K562 (cell line): ENCODE data around the gene ZC3H18. TPM values are rescaled to one million over a fixed set of nuclear protein-coding genes. Genes with fewer than 3 reads are reported as not detected.
A peak's percentile ranks its signal among the peaks of the same experiment; 100 is the strongest.

Experiments
- ATAC-seq: fragments of 200-7000 bp; cut with Tn5 transposase; 3 replicates; pipeline ENCODE4 v1.9.1; 2020; ENCODE audit warnings: moderate library complexity
- BruUV-seq: library from RNA; stranded (reverse); fragments of 400-500 nt; replicated peaks from 2 replicates; lab custom pipeline; 2021; lab: Mats Ljungman, UMichigan
- CTCF ChIA-PET: fragments of 300-600 bp; formaldehyde crosslinking; extraction: SDS; loops from one replicate; lab custom pipeline; 2021; ENCODE audit warnings: low intra/inter-chr PET ratio; lab: Yijun Ruan, JAX
- POLR2A ChIA-PET: fragments of 300-600, 350-650 bp; sonication (Branson Sonifier 250); formaldehyde crosslinking; extraction: SDS; loops from one replicate; lab custom pipeline; 2021; ENCODE audit warnings: antibody characterized with exemption, inconsistent platforms; lab: Yijun Ruan, JAX
- DNase-seq, 4 experiments: peaks; one replicate each; pipeline versions ENCODE4 v3.0.0 to v3.0.0-alpha.2; 2011 to 2018; ENCODE audit warnings: low spot score in 3 of 4, mixed read lengths in 3 of 4; ENCODE audit errors: extremely low read depth in 1 of 4
- FAIRE-seq: peaks from 2 replicates; lab custom pipeline; 2011; peaks lifted over from hg19 to GRCh38; lab: Jason Lieb, UNC
- H2AFZ ChIP-seq: 2 replicates; pipeline ENCODE4 v1.6.0; 2011; ENCODE audit warnings: low read depth, low read length, control low read depth, inconsistent platforms
- H3K27ac ChIP-seq: fragments of 200-600 bp; 3 replicates; pipeline ENCODE4 v1.8.0; 2011; ENCODE audit warnings: low read depth, mild to moderate bottlenecking, control low read depth, inconsistent platforms, low read length, moderate library complexity, mixed read lengths; ENCODE audit errors: extremely low read depth
- H3K27me3 ChIP-seq, 2 experiments: fragments of 300-600 bp in 1 of 2; 2 replicates in 1 of 2; 3 replicates in 1 of 2; pipeline versions ENCODE4 v1.6.0 to v1.8.0; 2011; ENCODE audit warnings: inconsistent platforms in 2 of 2, low read length in 2 of 2, mild to moderate bottlenecking in 1 of 2, mixed read lengths in 1 of 2, moderate library complexity in 1 of 2; ENCODE audit not compliant: control insufficient read depth in 2 of 2, insufficient read depth in 2 of 2
- H3K36me3 ChIP-seq: fragments of 300-600 bp; 3 replicates; pipeline ENCODE4 v1.8.0; 2011; ENCODE audit warnings: mild to moderate bottlenecking, low read length, inconsistent platforms; ENCODE audit not compliant: control insufficient read depth, insufficient read depth
- H3K4me1 ChIP-seq, 2 experiments: fragments of 200-600 bp in 1 of 2; replicated peaks in 1 of 2; 2 replicates in 1 of 2; 3 replicates in 1 of 2; pipeline versions ENCODE4 v1.5.1 to v1.8.0; 2011; ENCODE audit warnings: inconsistent platforms in 2 of 2, low read length in 2 of 2, mild to moderate bottlenecking in 1 of 2, mixed read lengths in 1 of 2, moderate library complexity in 1 of 2; ENCODE audit not compliant: control insufficient read depth in 2 of 2, insufficient read depth in 2 of 2
- H3K4me2 ChIP-seq: 2 replicates; pipeline ENCODE4 v1.6.1; 2011; ENCODE audit warnings: low read length, control low read depth, inconsistent platforms, mixed read lengths; ENCODE audit not compliant: insufficient read depth
- H3K4me3 ChIP-seq: fragments of 200-600 bp; sonication (generic), shearing (Covaris generic); 2 replicates; pipeline ENCODE4 v1.5.1; 2016; ENCODE audit warnings: control low read depth, inconsistent platforms
- H3K79me2 ChIP-seq: fragments of 200-600 bp; 3 replicates; pipeline ENCODE4 v1.8.0; 2011; ENCODE audit warnings: low read length, inconsistent platforms; ENCODE audit not compliant: control insufficient read depth, insufficient read depth
- H3K9ac ChIP-seq, 2 experiments: 2 replicates each; pipeline versions ENCODE4 v1.6.0 to v1.6.1; 2011; ENCODE audit warnings: low read depth in 2 of 2, low read length in 2 of 2, control low read depth in 1 of 2, inconsistent platforms in 1 of 2, mild to moderate bottlenecking in 1 of 2, mixed read lengths in 1 of 2; ENCODE audit not compliant: insufficient read depth in 1 of 2
- H3K9me1 ChIP-seq: one replicate; pipeline ENCODE4 v1.6.0; 2011; ENCODE audit warnings: inconsistent platforms, mild to moderate bottlenecking, low read length, moderate library complexity; ENCODE audit not compliant: control insufficient read depth, insufficient read depth
- H3K9me3 ChIP-seq: replicated peaks from 2 replicates; pipeline ENCODE4 v1.5.1; 2011; ENCODE audit warnings: low read depth, low read length, inconsistent platforms; ENCODE audit not compliant: control insufficient read depth, insufficient read depth
- H4K20me1 ChIP-seq: replicated peaks from 2 replicates; pipeline ENCODE4 v1.6.1; 2011; ENCODE audit warnings: low read length, inconsistent platforms, mixed read lengths; ENCODE audit not compliant: control insufficient read depth, insufficient read depth
- ARNT ChIP-seq, 2 experiments: fragments of 450-650 bp; IDR thresholded peaks; 2 replicates each; pipeline ENCODE4 v1.6.1; 2016; ENCODE audit warnings: mild to moderate bottlenecking in 1 of 2
- E2F4 ChIP-seq: sonication (generic); formaldehyde crosslinking; IDR thresholded peaks from 2 replicates; pipeline ENCODE4 v1.8.0; 2022; ENCODE audit warnings: mild to moderate bottlenecking, low read depth, missing genetic modification reagents
- E2F6 ChIP-seq, 2 experiments: IDR thresholded peaks; 2 replicates each; pipeline ENCODE4 v1.6.1; 2011; ENCODE audit warnings: borderline replicate concordance in 1 of 2, control low read depth in 1 of 2, low read depth in 1 of 2, low read length in 1 of 2, mild to moderate bottlenecking in 1 of 2, mixed read lengths in 1 of 2, moderate library complexity in 1 of 2; ENCODE audit not compliant: insufficient read depth in 1 of 2, insufficient read length in 1 of 2, poor library complexity in 1 of 2, severe bottlenecking in 1 of 2; ENCODE audit errors: extremely low read depth in 1 of 2
- GABPB1 ChIP-seq: sonication (generic); formaldehyde crosslinking; IDR thresholded peaks from 2 replicates; pipeline ENCODE4 v1.8.0; 2022; ENCODE audit warnings: mild to moderate bottlenecking, missing genetic modification reagents
- GTF2F1 ChIP-seq: IDR thresholded peaks from 2 replicates; pipeline ENCODE4 v1.6.1; 2011; ENCODE audit warnings: low read depth, low read length, improper control_type of control experiment
- JUN ChIP-seq, 2 experiments: sonication (generic) in 1 of 2; formaldehyde crosslinking in 1 of 2; IDR thresholded peaks; 2 replicates each; pipeline versions ENCODE4 v1.6.1 to v1.8.0; 2012 to 2022; ENCODE audit warnings: borderline replicate concordance in 2 of 2, mild to moderate bottlenecking in 2 of 2, improper control_type of control experiment in 1 of 2, low read depth in 1 of 2, low read length in 1 of 2, missing genetic modification reagents in 1 of 2
- MNT ChIP-seq, 2 experiments: fragments of 450-650 bp; conservative IDR thresholded peaks; 2 replicates each; pipeline ENCODE4 v1.6.1; 2017; ENCODE audit warnings: mild to moderate bottlenecking in 2 of 2, moderate library complexity in 2 of 2
- POLR2AphosphoS5 ChIP-seq: IDR thresholded peaks from 2 replicates; pipeline ENCODE4 v1.6.1; 2011; ENCODE audit warnings: mild to moderate bottlenecking, low read depth, low read length, moderate library complexity; ENCODE audit not compliant: control insufficient read depth, insufficient read depth
- RCOR1 ChIP-seq, 2 experiments: IDR thresholded peaks; 2 replicates each; pipeline ENCODE4 v1.6.1; 2012; ENCODE audit warnings: low read depth in 2 of 2, low read length in 2 of 2, borderline replicate concordance in 1 of 2, improper control_type of control experiment in 1 of 2
- WGBS: fragments of 100-300 bp; shearing (Covaris generic); methylation state at CpG from one replicate; pipeline ENCODE4 v1.1.6; 2016; ENCODE audit warnings: low coverage, mixed read lengths; ENCODE audit not compliant: insufficient coverage; ENCODE audit errors: missing lambda C conversion rate; 5-methylcytosine and 5-hydroxymethylcytosine counted together
- in situ Hi-C: fragments of 300-500 bp; cut with MboI; formaldehyde crosslinking; loops from 4 replicates; pipeline ENCODE4 v1.15.0; 2018; ENCODE audit warnings: inconsistent platforms, mixed read lengths
- intact Hi-C: fragments of 100-400 bp; cut with micrococcal nuclease; formaldehyde crosslinking; loops from 2 replicates; pipeline ENCODE4 v1.14.2; 2022
- polyA plus RNA-seq, 8 experiments: library from polyadenylated mRNA; depleted of rRNA in 4 of 8; stranded (reverse) in 5 of 8; unstranded in 3 of 8; fragments of >200 nt; fragmentation: Nextera tagmentation in 2 of 8; fragmentation: Illumina TruSeq in 1 of 8; extraction: Ambion mirVana in 2 of 8; extraction: Trizol in 1 of 8; gene quantifications; 2 replicates each; pipeline versions ENCODE4 v1.2.1 to v1.2.3, GENCODE V29; 2011 to 2014; ENCODE audit warnings: inconsistent platforms in 1 of 8, missing spikeins in 1 of 8
- total RNA-seq, 7 experiments: library from RNA; depleted of rRNA in 6 of 7; stranded (reverse); fragments of >200 nt in 6 of 7; fragmentation: Illumina TruSeq in 2 of 7; extraction: Trizol in 2 of 7; gene quantifications; 2 replicates each; pipeline versions ENCODE4 v1.2.1 to v1.2.3, GENCODE V29; 2011 to 2021; ENCODE audit warnings: low replicate concordance in 1 of 7
- TF ChIP-seq, protein P1 (sequence below): sonication (generic); formaldehyde crosslinking; IDR thresholded peaks from 2 replicates; pipeline ENCODE4 v1.8.1; 2023; ENCODE audit warnings: mild to moderate bottlenecking, missing genetic modification reagents

ZC3H18 gene
- total and polyA plus RNA-seq, 9 of the 15 experiments (the other 6 are each of a cell fraction or from before 2014, with no cell fraction given) = 1.7 to 88.7 (median 26.9) TPM

- in situ Hi-C loops (no loop called here), intact Hi-C loops (no loop called here)
- H3K27me3 ChIP-seq = peaks cover 2 to 11% of the 10 kb centered on the region in 2 experiments; a peak in 3 of 5 replicates
- peak overlapping the region; percentile 77 for H3K4me2 ChIP-seq
- H3K4me1 ChIP-seq = peaks cover 18 to 71% of the 10 kb centered on the region in 2 experiments
- ATAC-seq (peak; percentile 80), DNase-seq (peak; percentile 85 to 98 (median 94)), FAIRE-seq (no peak)
- POLR2A ChIA-PET = interaction anchor here (0.7 kb wide), 1 partner anchor 175 kb away, joined by 3 read pairs; no protein-coding TSS in a partner anchor
- peaks cover 39% of the 10 kb centered on the region; the same call in 2 of the 3 replicates for H3K36me3 ChIP-seq
- CTCF ChIA-PET = no interaction called here
- no peaks in the 10 kb centered on the region for H3K9me1 ChIP-seq
- H2AFZ ChIP-seq = peak overlapping the region; percentile 86
- no TSS peak for BruUV-seq
- H4K20me1 ChIP-seq = peaks cover 10% of the 10 kb centered on the region; the same call in 1 of the 2 replicates
- H3K79me2 ChIP-seq = no peaks in the 10 kb centered on the region
- peak overlapping the region; percentile 55 to 86; a peak in 3 of 4 replicates for H3K9ac ChIP-seq
- peak overlapping the region; percentile 44 for H3K4me3 ChIP-seq
- H3K27ac ChIP-seq = peak overlapping the region; percentile 43; the same call in 1 of the 3 replicates
- WGBS = 18% methylated on average over 58 of the region's 82 CpGs
- H3K9me3 ChIP-seq = no peaks in the 10 kb centered on the region
- TF ChIP-seq GTF2F1 (no peak), ARNT (IDR thresholded peaks at IDR 0.05) (no peak), MNT (conservative IDR thresholded peaks at IDR 0.05) (0 out of 4 replicates have a peak, but pooled peaks of 1 of the 2 experiments have one; percentile 25), E2F6 (IDR thresholded peaks at IDR 0.05; ENCODE audit: borderline replicate concordance in 1 of 2, extremely low read depth in 1 of 2, insufficient read depth in 1 of 2, insufficient read length in 1 of 2, low read depth in 1 of 2, low read length in 1 of 2, poor library complexity in 1 of 2, severe bottlenecking in 1 of 2) (no peak), GABPB1 (CRISPR knock-in tag) (peak; percentile 52), POLR2AphosphoS5 (no peak), JUN (IDR thresholded peaks at IDR 0.05; ENCODE audit: borderline replicate concordance, low read depth, low read length) (peak; percentile 3; the same call in 1 of the 2 replicates), JUN (CRISPR knock-in tag; IDR thresholded peaks at IDR 0.05; ENCODE audit: borderline replicate concordance) (no peak), E2F4 (no peak), RCOR1 (IDR thresholded peaks at IDR 0.05; ENCODE audit: borderline replicate concordance in 1 of 2, low read depth in 2 of 2, low read length in 2 of 2) (0 out of 4 replicates have a peak, but pooled peaks of 1 of the 2 experiments have one; percentile 17)
- TF ChIP-seq, protein P1, sequence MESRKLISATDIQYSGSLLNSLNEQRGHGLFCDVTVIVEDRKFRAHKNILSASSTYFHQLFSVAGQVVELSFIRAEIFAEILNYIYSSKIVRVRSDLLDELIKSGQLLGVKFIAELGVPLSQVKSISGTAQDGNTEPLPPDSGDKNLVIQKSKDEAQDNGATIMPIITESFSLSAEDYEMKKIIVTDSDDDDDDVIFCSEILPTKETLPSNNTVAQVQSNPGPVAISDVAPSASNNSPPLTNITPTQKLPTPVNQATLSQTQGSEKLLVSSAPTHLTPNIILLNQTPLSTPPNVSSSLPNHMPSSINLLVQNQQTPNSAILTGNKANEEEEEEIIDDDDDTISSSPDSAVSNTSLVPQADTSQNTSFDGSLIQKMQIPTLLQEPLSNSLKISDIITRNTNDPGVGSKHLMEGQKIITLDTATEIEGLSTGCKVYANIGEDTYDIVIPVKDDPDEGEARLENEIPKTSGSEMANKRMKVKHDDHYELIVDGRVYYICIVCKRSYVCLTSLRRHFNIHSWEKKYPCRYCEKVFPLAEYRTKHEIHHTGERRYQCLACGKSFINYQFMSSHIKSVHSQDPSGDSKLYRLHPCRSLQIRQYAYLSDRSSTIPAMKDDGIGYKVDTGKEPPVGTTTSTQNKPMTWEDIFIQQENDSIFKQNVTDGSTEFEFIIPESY (CRISPR knock-in tag) = peak; percentile 94
These were observed 64.2 kb downstream of the ZC3H18 start for GRCh38 chr16:88634141-88634993.
